Effector memory CD8-positive, alpha-beta T cell (primary cell): ENCODE data around the gene MRPS10.
"Not testable (repeated sequence)": the region's sequence is repeated elsewhere in the genome, so short reads cannot be mapped to it uniquely, and the experiment has no call there.

Source experiments
- ATAC-seq: fragments of 150-1000 bp; cut with Tn5 transposase; replicated peaks from 2 replicates; pipeline ENCODE4 v1.10.0; 2021; ENCODE audit warnings: mild to moderate bottlenecking, moderate library complexity
- DNase-seq, 3 experiments: peaks; one replicate each; pipeline ENCODE4 v3.0.0; 2021
- H3K27ac Mint-ChIP-seq, 2 donors: one replicate each; pipeline ENCODE4 v1.8.0; 2022; ENCODE audit warnings: mild to moderate bottlenecking in 2 of 2, mixed read lengths in 2 of 2, moderate library complexity in 2 of 2
- H3K27me3 Mint-ChIP-seq, 2 donors: one replicate each; pipeline ENCODE4 v1.8.0; 2022; ENCODE audit warnings: mixed read lengths in 2 of 2
- H3K36me3 Mint-ChIP-seq: one replicate; pipeline ENCODE4 v1.8.0; 2022; ENCODE audit warnings: mild to moderate bottlenecking, moderate library complexity, mixed read lengths; ENCODE audit not compliant: insufficient read depth
- H3K4me1 Mint-ChIP-seq, 2 donors: one replicate each; pipeline ENCODE4 v1.8.0; 2022; ENCODE audit warnings: low read depth in 2 of 2, mixed read lengths in 2 of 2
- H3K4me3 Mint-ChIP-seq, 2 donors: one replicate each; pipeline ENCODE4 v1.8.0; 2022; ENCODE audit warnings: mild to moderate bottlenecking in 2 of 2, mixed read lengths in 2 of 2, moderate library complexity in 2 of 2
- H3K9me3 Mint-ChIP-seq, 2 donors: one replicate each; pipeline ENCODE4 v1.8.0; 2022; ENCODE audit warnings: mixed read lengths in 2 of 2

Gene MRPS10

GRCh38 chr6:42216495-42216894, 1.2 kb downstream of the MRPS10 start:
- Mint-ChIP-seq H3K27ac (peak overlapping the region; percentile 81 to 89), H3K4me3 (peak overlapping the region; percentile 70 to 99), H3K36me3 (peaks cover 29% of the 10 kb centered on the region), H3K4me1 (peaks cover 14 to 15% of the 10 kb centered on the region in 2 donors)
- ATAC-seq, DNase-seq, H3K9me3 Mint-ChIP-seq, H3K27me3 Mint-ChIP-seq: not testable (repeated sequence)

GRCh38 chr6:42212442-42212841, 5.2 kb downstream of the MRPS10 start:
- H3K36me3 Mint-ChIP-seq, result peaks cover 66% of the 10 kb centered on the region
- no peak overlapping the region for H3K27ac Mint-ChIP-seq
- ATAC-seq, result no peak
- H3K9me3 Mint-ChIP-seq, result no peaks in the 10 kb centered on the region
- no peak for DNase-seq
- no peak overlapping the region for H3K4me3 Mint-ChIP-seq
- H3K27me3 Mint-ChIP-seq, result no peaks in the 10 kb centered on the region
- peaks cover 9 to 11% of the 10 kb centered on the region in 2 donors for H3K4me1 Mint-ChIP-seq

DNA sequence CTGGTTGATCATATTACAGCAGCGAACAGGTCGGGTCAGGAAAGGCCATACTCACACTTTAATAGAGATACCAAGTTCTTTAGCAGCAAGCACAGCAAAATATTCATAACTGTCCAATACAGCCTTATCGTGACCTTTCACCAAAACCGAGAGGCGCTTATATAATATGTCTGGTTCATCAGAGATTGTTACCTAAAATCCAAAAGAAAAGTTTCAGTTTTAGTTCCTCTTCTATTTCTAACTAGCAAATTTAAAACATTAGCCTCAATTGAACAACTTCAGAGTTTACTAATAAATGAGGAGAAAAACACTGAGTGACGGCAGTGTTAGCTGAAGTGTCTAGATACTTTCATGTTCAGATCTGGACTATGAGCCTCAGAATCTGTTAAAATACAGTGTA, 5.9 kb downstream of the MRPS10 start:
- H3K9me3 Mint-ChIP-seq, result no peaks in the 10 kb centered on the region
- peaks cover 69% of the 10 kb centered on the region for H3K36me3 Mint-ChIP-seq
- DNase-seq (no peak), ATAC-seq (no peak)
- H3K27ac Mint-ChIP-seq, result no peak overlapping the region
- peaks cover 9% of the 10 kb centered on the region in 2 donors for H3K4me1 Mint-ChIP-seq
- no peak overlapping the region for H3K4me3 Mint-ChIP-seq
- no peaks in the 10 kb centered on the region for H3K27me3 Mint-ChIP-seq

DNA sequence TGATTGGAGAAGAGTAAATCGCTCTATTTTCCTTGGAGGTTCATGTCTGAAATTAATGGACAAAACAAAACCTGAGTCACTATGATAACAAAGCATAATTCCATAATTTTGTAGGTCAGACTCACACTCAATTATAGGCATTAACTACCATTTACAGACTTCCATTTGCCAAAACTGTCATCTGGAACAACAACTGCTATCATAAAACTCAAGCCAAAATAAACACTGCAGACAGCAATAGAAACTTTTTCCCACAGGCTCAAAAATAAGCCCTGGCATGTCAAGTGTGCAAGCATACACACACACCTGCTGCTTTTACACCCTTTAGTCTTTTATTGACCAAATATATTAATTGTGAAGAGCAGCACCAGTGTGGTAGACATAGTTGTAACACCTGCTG, 7.1 kb downstream of the MRPS10 start:
- Mint-ChIP-seq H3K4me3 (no peak overlapping the region), H3K27me3 (no peaks in the 10 kb centered on the region), H3K27ac (no peak overlapping the region), H3K4me1 (peaks cover 4 to 5% of the 10 kb centered on the region in 2 donors), H3K9me3 (no peaks in the 10 kb centered on the region), H3K36me3 (peaks cover 81% of the 10 kb centered on the region)
- no peak for ATAC-seq
- no peak for DNase-seq

GRCh38 chr6:42207559-42207958, 10.1 kb downstream of the MRPS10 start:
- peaks cover 84% of the 10 kb centered on the region for H3K36me3 Mint-ChIP-seq
- DNase-seq, H3K4me1 Mint-ChIP-seq, H3K9me3 Mint-ChIP-seq, H3K27me3 Mint-ChIP-seq, ATAC-seq, H3K27ac Mint-ChIP-seq, H3K4me3 Mint-ChIP-seq: not testable (repeated sequence)

DNA sequence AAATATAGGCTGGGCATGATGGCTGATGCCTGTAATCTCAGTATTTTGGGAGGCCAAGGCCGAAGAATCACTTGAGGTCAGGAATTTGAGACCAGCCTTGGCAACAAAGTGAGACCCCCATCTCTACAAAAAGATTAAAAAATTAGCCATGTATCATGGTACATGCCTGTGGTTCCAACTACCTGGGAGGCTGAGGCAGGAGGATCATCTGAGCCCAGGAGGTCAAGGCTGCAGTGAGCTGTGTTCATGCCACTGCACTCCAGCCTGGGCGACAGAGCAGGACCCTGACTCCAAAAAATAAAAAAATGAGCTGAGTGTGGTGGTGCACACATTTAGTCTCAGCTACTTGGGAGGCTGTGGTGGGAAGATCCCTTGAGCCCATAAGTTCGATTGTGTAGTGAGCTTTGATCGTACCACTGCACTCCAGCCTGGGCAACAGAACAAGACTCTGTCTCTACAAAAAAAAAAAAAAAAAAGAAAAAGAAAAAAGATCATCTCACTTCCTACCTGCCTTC, 12.8 kb downstream of the MRPS10 start:
- Mint-ChIP-seq H3K27ac (peak overlapping the region in 1 of 2 donors; percentile 35), H3K4me1 (peaks cover 0 to 4% of the 10 kb centered on the region in 2 donors), H3K36me3 (peaks cover 61% of the 10 kb centered on the region), H3K27me3 (no peaks in the 10 kb centered on the region), H3K4me3 (no peak overlapping the region), H3K9me3 (peaks cover 0 to 1% of the 10 kb centered on the region in 2 donors)
- DNase-seq (no peak), ATAC-seq (no peak)

DNA sequence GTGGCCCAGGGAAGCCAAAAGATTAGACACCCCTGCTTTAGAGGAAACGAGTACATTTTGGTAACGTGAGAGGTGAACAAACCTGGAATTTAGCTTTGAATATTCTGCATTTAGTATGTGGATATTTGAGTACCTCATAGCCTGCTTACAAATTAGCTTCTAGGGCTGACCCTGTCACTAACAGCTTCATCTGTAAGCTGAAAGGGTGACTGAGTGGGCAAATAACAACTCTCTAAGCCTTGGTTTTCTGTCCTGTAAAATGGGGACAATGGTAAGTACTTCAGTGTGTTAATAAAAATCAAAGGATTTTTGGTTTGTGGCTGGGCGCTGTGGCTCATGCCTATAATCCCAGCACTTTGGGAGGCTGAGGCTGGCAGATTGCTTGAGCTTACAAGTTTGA, 14.5 kb downstream of the MRPS10 start:
- DNase-seq (no peak), ATAC-seq (no peak)
- Mint-ChIP-seq H3K9me3 (peaks cover 0 to 1% of the 10 kb centered on the region in 2 donors), H3K27me3 (no peaks in the 10 kb centered on the region), H3K36me3 (peaks cover 45% of the 10 kb centered on the region), H3K27ac (no peak overlapping the region), H3K4me1 (peaks cover 0 to 4% of the 10 kb centered on the region in 2 donors), H3K4me3 (no peak overlapping the region)

GRCh38 chr6:42202131-42202915, 15.3 kb downstream of the MRPS10 start:
- not testable (repeated sequence) for DNase-seq, ATAC-seq, H3K4me3 Mint-ChIP-seq, H3K27me3 Mint-ChIP-seq, H3K27ac Mint-ChIP-seq, H3K9me3 Mint-ChIP-seq, H3K4me1 Mint-ChIP-seq
- H3K36me3 Mint-ChIP-seq, result peaks cover 36% of the 10 kb centered on the region

GRCh38 chr6:42201382-42201781, 16.3 kb downstream of the MRPS10 start:
- DNase-seq, result no peak
- H3K4me3 Mint-ChIP-seq, result no peak overlapping the region
- ATAC-seq, result no peak
- H3K9me3 Mint-ChIP-seq, result peaks cover 0 to 1% of the 10 kb centered on the region in 2 donors
- peaks cover 28% of the 10 kb centered on the region for H3K36me3 Mint-ChIP-seq
- no peaks in the 10 kb centered on the region for H3K27me3 Mint-ChIP-seq
- H3K4me1 Mint-ChIP-seq, result peaks cover 0 to 4% of the 10 kb centered on the region in 2 donors
- H3K27ac Mint-ChIP-seq, result no peak overlapping the region

DNA sequence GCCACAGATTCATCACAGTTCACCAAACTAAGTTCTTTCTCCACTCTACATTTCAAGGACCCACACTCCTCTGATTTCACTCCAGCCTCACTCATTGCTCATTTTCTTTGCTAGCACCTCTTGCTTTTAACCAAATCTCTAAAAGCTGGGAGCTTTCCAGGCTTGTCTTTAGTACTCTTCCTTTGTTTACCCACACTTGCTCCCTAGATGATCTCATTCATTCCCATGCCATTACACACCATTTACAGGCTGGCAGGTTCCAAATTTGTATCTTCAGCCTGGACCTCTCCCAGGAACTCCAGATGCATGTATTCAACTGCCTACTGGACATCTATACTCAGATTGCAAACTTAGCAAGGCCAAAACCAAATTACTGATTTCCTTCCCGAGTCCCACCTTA, 17.6 kb downstream of the MRPS10 start:
- H3K4me1 Mint-ChIP-seq, result peaks cover 0 to 4% of the 10 kb centered on the region in 2 donors
- no peak for ATAC-seq
- peaks cover 0 to 1% of the 10 kb centered on the region in 2 donors for H3K9me3 Mint-ChIP-seq
- peaks cover 17% of the 10 kb centered on the region for H3K36me3 Mint-ChIP-seq
- DNase-seq, result no peak
- H3K27ac Mint-ChIP-seq, result no peak overlapping the region
- no peaks in the 10 kb centered on the region for H3K27me3 Mint-ChIP-seq
- H3K4me3 Mint-ChIP-seq, result no peak overlapping the region

- DNase-seq, result no peak
- Mint-ChIP-seq H3K27me3 (no peaks in the 10 kb centered on the region), H3K9me3 (peaks cover 0 to 1% of the 10 kb centered on the region in 2 donors), H3K4me1 (peaks cover 0 to 4% of the 10 kb centered on the region in 2 donors), H3K36me3 (peaks cover 10% of the 10 kb centered on the region), H3K4me3 (no peak overlapping the region), H3K27ac (no peak overlapping the region)
- ATAC-seq, result no peak
These were observed 18.3 kb downstream of the MRPS10 start for GRCh38 chr6:42199106-42199981.

- H3K27me3 Mint-ChIP-seq, result no peaks in the 10 kb centered on the region
- DNase-seq (no peak), ATAC-seq (peak; percentile 65)
- peaks cover under 1% of the 10 kb centered on the region for H3K36me3 Mint-ChIP-seq
- peaks cover 0 to 4% of the 10 kb centered on the region in 2 donors for H3K4me1 Mint-ChIP-seq
- no peak overlapping the region for H3K27ac Mint-ChIP-seq
- no peak overlapping the region for H3K4me3 Mint-ChIP-seq
- peaks cover 0 to 1% of the 10 kb centered on the region in 2 donors for H3K9me3 Mint-ChIP-seq
These were observed 19.9 kb downstream of the MRPS10 start for GRCh38 chr6:42197555-42198362.

GRCh38 chr6:42195415-42195814, 22.2 kb downstream of the MRPS10 start:
- peak overlapping the region in 1 of 2 donors; percentile 15 for H3K27ac Mint-ChIP-seq
- H3K36me3 Mint-ChIP-seq, result peaks cover 4% of the 10 kb centered on the region
- ATAC-seq, result no peak

More at GRCh38 chr6:42195415-42195814, 22.2 kb downstream of the MRPS10 start:
- H3K9me3 Mint-ChIP-seq, result peaks cover 0 to 1% of the 10 kb centered on the region in 2 donors
- no peak for DNase-seq
- H3K4me3 Mint-ChIP-seq, result no peak overlapping the region
- peaks cover 0 to 2% of the 10 kb centered on the region in 2 donors for H3K4me1 Mint-ChIP-seq
- no peaks in the 10 kb centered on the region for H3K27me3 Mint-ChIP-seq
